ENCODE data around the gene CASP3.
A peak's percentile ranks its signal among the peaks of the same experiment; 100 is the strongest.

Gene CASP3

DNA sequence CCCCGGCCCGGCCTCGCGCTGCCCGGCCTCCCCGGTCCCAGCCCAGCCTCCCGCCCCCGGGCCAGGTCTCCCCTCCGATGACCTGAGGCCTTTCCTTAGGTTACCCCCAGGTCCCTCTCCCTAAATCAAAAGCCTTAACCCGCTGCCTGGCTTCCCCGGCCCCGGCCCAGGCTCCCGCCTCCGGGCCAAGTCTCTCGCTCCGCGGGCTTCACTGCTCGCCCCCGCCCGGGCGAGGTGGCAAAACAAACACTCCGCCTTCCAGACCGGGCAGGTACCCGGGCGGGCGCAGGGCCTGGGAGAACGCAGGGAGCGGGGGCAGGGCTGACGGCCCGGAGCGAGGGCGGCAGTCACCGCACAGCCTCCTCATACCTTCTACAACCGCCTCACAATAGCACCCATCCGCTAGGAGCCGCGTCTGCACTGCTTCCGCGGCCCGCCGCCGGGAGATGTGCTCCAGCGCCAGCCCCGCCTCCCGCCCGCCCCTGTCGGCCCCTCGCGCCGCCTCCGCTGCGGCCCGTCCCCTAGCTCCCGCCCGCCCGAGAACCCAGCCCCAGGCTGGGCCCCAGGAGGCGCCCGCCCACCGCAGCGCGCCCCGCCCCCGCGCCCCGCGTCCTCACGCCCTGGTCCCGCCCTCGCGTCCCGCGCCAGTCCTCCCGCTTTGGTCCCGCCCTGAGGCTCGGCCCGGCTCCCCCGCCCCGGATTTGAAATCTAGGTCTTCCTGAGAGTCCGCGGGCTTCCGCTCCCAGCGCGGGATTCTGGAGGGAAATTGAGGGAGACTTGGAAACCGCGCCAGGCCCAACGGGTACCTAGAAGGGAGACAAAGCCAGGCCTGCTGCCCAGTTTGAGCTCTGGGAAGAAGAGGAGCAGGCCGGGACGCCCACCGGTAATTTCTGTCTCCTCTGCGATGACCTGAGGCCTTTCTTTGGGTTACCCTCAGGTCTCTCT lies at the start of gene CASP3, which contains the start of gene PRIMPOL:
CASP3 (minus strand) TSS at position 422 of the 945 bp plus-strand sequence. CDS start 10,994 bp downstream, outside the sequence.
PRIMPOL (plus strand) TSS at position 713 of the 945 bp plus-strand sequence. CDS start 7,403 bp downstream, outside the sequence.
- peak; percentile 98 for DNase-seq

DNA sequence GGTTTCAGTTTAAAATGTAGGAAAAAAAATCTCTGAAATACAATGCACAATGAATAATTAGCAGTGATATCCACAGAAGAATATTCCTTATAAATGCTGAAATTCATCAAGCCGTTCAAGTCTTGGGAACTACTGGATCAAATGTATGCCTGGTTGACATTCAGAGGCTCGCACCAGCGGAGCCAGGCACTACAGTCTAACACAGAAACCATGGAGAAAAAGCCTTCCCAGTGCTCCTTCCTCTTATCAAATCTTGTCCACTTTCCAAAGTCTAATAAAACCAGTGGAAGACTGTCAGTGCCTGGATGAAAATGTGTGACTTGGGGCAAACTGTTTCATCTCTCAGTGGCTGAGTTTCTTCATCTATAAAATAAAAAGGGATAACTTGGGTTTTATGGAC lies 48.7 kb upstream of the CASP3 start:
- no peak for DNase-seq

DNA sequence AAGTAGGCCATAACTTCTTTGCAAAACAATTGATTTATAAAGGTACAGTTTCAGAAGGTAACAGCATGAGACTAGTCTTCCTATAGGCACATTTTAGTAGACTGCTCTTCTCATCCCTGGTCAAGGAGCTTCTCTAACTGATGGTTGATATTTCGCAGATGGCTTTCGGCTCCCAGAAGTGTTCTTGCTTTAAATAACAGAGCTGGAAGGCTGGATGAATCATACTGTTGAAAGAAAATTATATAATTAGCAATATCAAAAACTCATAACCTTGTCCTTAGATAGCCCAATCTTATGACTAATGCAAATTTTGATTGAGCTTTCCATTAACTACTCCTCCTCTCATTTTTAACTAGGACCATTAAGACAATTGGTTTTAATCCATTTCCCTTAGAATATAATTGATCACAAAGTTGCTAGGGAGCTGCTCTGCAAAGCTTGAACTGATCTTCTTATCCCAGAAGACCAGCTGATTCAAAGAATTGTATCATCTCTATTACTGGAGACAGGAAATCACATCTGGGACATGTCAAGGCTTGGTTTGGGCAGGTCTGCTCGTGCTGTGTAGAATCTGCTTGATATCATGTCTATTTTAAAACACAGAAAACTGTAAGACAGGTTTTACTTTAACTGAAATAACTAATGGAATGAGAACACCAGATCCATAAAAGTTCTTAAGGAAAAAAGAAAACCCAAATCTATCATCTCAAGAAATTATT lies 46.1 kb upstream of the CASP3 start:
- DNase-seq = no peak

DNA sequence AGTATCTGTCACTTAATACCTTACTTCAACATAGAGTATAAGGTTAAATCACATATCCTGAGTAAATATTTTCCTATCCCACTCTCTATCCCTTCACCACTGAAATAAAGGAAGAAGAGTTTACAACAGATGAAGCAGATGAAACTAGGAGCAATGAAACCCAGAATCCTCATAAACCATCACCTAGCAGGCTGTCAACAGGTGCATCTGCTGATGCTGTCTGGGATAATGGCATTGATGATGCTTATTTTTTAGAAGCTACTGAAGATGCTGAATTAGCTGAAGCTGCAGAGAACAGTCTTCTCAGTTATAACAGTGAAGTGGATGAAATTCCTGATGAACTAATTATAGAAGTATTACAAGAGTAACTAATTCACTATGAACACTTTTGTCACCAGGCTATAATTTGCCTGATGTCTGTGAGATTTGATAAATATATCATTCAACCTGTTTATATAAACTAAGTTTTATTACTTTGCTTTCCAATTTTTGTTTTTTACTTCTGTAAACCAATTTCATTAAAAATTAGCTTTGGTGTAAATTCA lies 45.2 kb upstream of the CASP3 start:
- DNase-seq = no peak

DNA sequence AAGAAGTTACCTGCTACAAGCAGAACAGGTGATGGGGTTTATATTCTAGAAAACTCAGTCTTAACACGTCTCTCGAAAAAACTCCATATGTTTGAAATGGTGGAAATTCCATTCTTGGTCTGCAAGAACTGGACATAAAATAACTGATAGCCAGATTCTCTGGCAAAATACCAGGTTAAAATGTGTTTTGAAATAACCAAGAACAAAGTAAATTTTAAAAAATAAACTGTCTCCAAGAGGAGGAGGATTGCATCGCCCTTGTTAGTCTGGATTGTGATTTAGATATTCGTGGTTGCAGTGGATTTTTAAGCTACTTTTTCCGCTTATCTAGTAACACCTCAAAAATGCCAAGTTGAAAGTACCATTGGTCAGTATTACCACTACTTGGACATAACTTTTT lies 43.8 kb upstream of the CASP3 start:
- DNase-seq = no peak

DNA sequence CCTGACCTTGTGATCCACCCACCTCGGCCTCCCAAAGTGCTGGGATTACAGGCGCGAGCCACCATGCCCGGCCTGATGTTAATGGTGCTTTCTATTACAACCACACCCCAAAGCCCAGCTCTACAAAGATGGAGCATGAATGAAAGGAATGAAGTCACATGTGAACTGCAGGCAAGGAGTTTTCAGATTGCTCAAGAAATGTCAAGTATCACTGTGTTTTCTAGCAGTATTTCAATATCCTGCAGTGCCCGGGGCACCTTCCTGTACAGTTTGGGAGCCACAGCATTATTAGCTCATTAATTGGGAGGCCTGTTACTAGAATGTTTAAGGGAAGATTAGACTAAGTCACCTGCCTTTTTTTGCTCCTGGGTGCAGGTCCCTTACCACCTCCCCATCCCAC lies 40.4 kb upstream of the CASP3 start:
- no peak for DNase-seq

DNA sequence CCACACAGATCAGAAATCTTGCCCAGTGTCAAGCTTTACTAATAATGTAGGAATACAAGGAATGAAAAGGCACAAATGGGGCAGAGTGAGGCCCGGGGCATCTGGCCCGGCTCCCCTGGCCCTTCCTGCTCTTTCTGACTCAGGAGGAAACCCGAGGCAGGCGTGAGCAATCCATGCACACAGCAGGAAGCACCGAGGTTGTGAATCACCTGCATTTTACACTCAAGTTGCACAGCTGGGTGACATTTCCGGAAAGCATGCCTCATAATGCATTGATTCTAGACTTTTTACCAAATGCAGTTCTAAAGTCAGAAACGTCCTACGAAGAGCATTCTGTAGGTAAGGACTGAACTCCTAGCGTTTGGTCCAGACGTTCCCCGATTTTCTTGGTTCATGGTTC lies 39.2 kb upstream of the CASP3 start:
- DNase-seq = no peak

DNA sequence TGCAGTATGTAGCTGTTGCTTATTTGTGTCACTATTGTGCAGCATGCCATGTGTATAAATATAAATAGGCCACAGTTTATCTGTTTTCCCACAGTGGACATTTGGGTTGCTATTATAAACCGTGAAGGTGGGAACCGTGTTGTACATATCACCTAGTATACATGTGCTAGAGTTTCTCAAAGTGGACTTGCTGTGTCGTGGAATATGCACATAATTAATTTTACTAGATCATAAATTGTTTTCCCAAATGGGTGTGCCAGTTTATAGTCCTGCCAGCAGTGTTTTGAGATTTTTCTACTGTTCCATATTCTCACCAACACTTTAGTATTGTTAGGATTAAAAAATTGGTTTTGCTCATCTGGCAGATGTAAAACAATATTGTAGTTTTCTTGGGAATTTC lies 38.8 kb upstream of the CASP3 start:
- no peak for DNase-seq

DNA sequence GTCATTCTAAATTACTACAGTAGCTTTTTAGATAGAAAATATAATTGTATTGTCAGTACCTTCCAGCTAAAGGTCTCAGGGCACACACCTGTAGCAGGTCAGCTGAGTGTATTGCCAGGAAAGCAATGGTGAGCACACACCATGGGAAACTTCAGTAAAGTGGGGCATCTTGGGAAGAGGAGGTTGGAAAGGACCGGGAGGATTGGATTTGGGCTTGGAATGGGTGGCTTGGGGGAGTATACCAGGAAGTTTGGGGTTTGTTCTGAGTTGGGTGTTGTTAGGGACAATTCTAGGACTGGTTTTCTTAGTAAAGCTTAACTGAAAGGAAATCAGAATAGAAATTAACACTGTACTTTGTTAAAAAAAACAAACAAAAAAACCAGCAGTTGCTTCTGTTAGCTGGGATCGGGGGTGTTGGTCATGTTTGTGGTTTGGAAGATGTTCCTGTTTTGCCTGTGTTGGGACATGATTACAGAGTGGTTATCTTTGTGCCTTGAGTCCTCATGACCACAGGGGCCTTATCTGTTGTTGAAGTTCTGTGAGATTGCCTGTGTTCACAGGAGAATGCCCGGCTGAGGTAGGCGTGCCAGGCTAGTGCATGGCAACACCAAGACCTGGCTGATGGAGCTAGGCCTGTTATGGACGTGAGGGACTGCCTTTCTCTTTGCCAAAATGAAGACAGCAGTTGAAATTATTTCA lies 35.4 kb upstream of the CASP3 start:
- DNase-seq = no peak

DNA sequence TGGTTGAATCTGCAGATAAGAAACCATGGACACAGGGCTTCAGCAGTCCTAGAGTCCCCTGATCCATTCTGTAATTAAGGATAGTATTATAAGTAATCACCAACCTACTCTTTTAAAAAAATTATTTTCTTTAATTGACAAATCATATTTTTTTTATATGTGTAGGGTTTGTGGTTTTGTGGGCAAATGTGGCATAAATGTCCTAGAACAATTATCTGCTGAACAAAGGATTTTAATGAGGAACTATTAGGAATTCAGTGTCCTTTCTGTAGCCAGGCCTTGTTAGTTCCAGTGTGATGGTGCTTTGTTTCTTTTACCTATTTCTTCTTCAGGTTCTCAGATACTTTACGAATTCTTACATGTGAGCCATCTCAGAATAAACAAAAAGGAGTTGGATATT lies 32.7 kb upstream of the CASP3 start:
- DNase-seq = no peak

DNA sequence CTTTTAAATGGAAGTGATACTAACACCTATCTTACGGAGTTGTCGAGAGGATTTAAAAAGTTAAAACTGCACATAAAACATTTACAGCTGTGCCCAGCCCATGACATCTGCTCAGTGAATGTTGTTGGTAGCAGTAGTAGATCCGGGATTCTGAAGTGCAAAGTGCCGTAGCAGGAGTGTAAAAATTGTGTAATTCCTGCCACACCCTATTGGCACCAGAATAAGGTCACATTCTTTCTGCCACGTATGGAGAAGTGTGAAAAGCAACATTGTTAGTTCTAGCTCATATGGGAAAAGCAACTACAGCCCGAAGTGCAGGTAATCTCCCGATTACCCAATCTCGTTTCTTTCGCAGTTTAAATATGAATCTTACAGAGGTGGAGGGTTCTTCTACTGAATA lies 31.5 kb upstream of the CASP3 start:
- DNase-seq = no peak

DNA sequence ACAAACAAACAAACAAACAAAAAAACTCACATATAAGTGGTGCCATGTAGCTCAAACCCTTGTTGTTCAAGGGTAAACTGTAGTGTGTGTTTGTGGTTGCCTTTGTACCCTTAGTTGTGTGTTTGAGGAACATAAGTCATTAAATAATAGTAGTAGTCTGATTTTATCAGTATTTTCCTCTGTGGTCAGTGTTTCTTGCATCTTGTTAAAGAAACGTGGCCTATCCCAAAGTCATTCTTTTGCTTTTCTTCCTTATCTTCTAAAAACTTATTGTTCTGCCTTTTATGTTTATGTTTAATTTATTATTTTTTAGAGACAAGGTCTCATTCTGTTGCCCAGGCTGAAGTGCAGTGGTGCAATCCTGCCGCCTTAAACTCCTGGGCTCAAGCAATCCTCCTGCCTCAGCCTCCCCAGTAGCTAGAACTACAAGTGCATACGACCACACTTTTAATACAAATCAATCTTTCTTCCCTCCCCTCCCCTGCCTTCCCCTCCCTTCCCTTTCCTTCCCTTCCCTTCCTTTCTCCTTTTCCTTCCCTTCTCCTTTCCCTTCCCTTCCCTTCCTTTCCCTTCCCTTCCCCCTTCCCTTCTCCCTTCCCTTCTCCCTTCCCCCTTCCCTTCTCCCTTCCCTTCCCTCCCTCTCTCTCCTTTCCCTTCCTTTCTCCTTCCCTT lies 26.7 kb upstream of the CASP3 start:
- no peak for DNase-seq

DNA sequence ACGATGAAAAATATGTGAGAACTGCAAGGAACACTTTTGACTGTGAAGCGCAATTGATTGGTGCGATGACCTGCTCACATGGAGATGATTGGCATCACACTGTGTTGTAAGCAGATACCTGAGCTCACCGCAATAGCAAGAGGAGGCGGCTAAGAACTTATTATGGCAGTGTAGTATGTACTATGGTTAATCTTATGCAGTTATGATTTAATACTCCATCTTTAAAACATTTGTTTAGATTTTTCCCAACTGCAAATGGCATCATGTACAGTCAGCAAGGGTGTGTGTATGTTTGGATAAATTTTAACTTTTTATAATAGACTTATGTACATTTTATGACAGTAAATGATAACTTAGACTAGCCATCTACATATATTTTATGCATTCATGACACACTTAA lies 25.8 kb upstream of the CASP3 start:
- DNase-seq = no peak

DNA sequence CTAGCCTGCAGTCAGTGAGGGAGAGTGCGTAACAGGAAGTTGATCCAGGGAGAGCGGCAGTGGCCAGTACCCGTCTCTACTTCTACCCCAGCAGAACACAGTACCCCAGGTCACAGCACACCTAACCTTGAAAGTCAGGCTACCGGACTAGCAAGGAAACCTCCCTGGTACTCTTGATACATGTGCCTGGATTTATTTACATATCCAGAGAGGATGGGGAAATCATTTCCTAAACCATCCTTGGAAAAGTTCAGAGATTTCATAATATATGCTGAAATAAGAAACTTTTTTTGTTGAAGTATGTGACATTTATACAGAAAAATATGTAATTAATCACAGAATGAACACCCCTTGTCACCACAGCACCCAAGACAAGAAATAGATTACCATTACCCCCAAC lies 24.8 kb upstream of the CASP3 start:
- DNase-seq = no peak

DNA sequence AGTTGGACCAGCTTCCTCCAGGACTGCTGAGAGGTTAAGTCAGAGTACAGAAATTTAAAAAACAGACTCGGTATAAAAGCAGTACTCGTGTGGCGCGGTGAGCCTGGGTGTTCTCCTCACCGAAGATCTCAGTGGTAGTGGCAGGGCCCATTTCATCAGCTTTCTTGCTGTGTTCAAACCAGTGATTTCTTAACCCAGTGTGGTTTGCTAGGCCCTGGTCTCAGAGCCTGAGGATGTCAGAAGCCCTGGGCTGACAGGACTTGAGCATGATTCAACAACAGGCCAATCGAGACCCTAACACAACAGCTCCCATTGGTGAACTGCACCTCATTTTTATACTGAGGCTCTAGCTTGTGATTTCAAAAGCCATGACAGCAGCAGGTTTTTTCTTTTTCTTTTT lies 23.5 kb upstream of the CASP3 start:
- DNase-seq = no peak

DNA sequence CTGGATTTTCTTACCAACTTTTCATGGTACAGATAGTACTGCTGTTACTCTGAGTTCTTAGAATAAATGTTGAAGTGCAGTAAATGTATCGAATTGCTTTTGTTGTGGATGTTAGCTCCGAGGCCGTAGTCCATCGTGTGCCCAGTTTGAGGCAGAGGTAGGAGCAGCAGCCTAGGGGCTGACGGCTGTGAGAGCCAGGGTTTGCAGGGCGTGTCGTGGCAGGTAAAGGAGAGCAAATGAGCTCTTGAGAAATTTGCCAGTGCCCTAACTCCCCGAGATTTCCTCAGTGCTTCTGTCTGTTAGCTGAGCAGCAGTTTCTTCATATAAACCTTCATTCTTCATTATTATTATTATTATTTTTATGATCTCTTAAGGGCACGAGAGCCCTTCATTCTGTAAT lies 21.9 kb upstream of the CASP3 start:
- DNase-seq = no peak

DNA sequence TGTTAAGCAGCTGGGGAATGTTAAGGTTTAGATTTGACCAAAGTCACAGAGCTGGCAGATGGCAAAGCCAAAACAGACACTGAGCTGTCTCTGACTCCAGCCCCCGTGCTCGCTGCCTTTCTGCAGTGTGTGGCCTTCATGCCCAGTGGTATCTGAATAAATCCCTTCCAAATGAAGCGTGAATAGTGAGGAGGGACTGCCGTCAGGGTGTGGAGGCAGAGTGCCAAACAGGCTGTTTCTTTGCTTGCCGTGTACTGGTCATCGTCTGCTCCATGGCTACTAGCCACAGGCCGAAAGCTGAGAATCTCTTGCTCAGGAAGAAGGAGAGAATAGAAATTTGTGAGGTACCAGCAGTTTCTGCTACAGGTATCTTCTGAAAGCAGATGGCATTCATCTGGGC lies 20.0 kb upstream of the CASP3 start:
- no peak for DNase-seq

DNA sequence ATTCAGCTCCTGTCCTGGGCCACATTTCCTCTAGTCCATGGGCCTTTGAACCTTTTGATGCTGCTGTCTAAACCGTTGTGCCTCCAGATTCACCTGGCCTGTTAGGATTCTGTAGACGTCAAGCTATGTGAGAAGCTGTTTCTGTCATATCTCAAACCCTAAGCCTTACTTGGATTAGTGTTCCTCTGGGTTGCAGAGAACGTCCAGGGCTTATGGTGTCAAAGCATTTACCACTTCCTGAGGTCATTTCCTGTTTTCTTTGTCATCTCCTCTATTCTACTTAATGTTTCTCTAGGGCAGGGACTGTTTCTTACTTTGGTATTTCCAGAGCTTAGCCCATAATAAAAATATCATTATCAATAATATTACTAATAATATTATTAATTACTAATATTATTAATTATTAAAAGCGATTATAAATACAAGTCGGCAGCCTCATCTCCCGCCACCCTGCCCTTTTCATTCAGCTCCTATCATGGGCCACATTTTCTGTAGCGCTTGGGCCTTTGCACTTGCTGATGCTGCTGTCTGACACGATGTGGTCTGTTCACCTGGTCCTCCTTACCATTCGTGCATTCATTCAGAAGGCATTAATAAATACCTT lies 19.4 kb upstream of the CASP3 start:
- DNase-seq = no peak

DNA sequence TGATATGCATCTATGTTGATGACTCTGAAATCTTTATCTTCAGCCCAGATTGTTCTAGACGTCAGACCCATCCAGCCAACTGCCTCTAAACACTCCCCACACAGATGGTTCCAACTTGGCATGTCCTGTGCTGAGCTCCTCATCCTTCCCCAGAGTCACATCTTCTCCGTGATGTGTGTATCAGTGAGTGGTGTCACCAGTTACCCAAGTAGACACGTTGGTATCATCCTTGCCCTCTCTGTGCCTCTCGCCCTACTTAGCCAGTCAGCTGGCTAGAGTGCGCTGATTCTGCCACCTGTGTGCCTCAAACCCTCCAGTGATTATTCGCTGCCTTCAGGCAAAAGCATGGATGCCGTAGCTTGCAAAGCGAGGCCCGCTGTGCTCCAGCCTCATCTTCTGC lies 18.8 kb upstream of the CASP3 start:
- no peak for DNase-seq

DNA sequence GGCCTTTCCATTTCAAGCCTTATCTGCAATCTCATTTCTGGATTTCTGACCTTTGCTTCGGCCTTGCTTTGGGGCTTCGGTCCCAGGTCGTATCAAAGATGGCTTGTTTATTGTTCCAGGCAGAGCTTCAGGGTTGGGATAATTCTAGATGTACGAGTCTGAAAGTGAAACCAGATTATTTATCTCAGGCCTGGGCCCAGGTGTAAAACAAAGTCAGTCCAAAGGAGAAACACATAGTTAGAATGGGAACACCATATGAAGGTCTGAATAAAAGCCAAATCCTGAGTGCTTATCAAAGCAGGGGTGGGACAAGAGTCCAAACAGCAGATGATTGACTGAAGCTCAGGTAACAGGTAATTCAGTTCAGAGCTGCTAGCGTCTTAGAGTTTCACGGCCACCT lies 17.4 kb upstream of the CASP3 start:
- DNase-seq = no peak

DNA sequence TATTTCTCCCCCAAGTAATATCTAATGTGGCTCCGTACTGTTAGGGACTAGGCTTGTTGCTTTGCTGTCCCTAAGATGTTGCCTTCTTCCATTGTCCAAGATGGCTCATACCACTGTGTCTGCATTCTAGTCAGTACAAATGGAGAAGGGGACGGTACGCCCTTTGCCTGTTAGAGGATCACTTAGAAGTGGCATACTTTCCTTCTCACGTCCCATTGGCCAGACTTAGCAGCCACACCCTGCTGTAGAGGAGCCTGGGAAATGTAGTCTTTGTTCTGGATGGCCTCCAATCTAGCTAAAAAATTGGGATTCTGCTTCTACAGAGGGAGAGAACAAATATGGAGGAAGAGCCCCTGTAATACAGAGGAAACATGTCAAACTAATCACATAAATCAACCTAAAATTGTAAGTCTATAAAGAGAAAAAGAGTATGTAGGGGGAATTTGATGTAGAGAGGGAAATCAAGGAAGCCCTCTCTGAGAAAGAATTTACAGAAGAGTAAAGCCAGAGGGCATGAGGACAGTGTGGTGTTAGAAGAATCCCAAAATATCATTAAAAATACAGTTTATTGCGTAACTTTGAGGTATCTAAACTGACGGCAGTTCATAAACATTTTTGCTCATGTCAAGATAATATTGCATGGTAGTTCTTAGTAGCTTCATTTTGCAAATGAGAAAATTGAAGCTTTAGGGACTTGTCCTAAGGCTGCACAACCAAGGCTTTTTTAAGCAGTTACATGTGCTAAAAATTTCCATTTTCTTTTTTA lies 15.4 kb upstream of the CASP3 start:
- no peak for DNase-seq

Measured in CD4-positive, alpha-beta T cell treated with Interleukin-17A for 4 hours (primary cell).